ENCODE data around the gene MMD. TPM values are rescaled to one million over a fixed set of nuclear protein-coding genes. Genes with fewer than 3 reads are reported as not detected.

The MMD gene
- total and polyA plus RNA-seq, 2 of the 13 experiments (the other 11 are each of a cell fraction or from before 2014, with no cell fraction given), result 121 to 225 TPM

- no peak for TF ChIP-seq FOXC1 (CRISPR knock-in tag; IDR thresholded peaks at IDR 0.05; ENCODE audit: borderline replicate concordance)
- TF ChIP-seq ZXDC (CRISPR knock-in tag; IDR thresholded peaks at IDR 0.05), result no peak
- TF ChIP-seq HOXA5 (CRISPR knock-in tag; IDR thresholded peaks at IDR 0.05), result peak; percentile 75
- TF ChIP-seq RBM39 (IDR thresholded peaks at IDR 0.05; ENCODE audit: low read depth, low read length, poor library complexity, severe bottlenecking), result no peak
- no peak for TF ChIP-seq ZNF530 (CRISPR knock-in tag; IDR thresholded peaks at IDR 0.05; ENCODE audit: low read depth)
- no peak for TF ChIP-seq HIVEP1 (CRISPR knock-in tag; IDR thresholded peaks at IDR 0.05)
- TF ChIP-seq ZSCAN29 (CRISPR knock-in tag; conservative IDR thresholded peaks at IDR 0.05), result 0 out of 2 replicates have a peak, but pooled peaks have one; percentile 55
- no peak for TF ChIP-seq MZF1 (CRISPR knock-in tag; IDR thresholded peaks at IDR 0.05; ENCODE audit: borderline replicate concordance)
- TF ChIP-seq ZNF646 (CRISPR knock-in tag; IDR thresholded peaks at IDR 0.05), result no peak
Observed at GRCh38 chr17:55446581-55447205, 25.1 kb upstream of the MMD start (continued).
